HG03159 (cell line): ENCODE data around the gene ADAMTS13.
"Not testable (repeated sequence)": the region's sequence is repeated elsewhere in the genome, so short reads cannot be mapped to it uniquely, and the experiment has no call there.

ENCODE experiments used
- ATAC-seq: cut with Tn5 transposase; IDR thresholded peaks from one replicate; pipeline ENCODE4 v1.9.1; 2021; ENCODE audit warnings: mild to moderate bottlenecking, moderate library complexity; ENCODE audit not compliant: unreplicated experiment

ADAMTS13 gene

DNA sequence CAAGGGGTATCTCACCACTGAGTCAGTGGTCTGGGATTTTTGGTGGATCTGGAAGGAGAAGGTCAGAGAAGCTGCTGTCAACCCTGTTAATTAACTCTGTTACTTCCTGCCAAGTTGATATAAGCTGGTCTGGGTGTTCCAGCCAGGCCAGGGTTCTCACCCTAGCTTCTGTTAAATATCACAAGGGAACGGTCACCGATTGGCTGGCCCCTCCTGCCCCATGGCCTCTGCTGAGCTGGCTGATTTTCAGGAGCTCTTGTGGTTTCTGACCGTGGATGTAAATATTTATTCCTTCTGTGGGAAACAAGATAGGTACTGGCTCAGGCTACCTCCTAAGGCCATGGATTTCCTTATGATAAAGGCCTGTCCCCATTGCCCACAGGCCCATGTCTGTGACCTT, 1.0 kb downstream of the ADAMTS13 start:
- ATAC-seq: no peak

DNA sequence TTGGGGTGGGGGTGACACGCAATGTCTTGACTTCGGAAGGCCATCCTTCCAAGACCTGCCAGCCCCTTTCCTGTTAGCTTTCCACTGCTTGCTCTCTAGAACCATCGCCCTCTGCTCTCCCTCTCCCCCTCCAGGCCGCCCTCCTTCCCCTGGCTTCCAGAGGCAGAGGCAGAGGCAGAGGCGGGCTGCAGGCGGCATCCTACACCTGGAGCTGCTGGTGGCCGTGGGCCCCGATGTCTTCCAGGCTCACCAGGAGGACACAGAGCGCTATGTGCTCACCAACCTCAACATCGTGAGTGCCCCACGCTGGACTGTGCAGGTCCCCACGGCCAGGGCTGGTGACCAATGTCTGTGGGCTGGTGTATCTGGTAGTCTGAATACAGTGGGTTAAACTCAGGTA, 2.0 kb downstream of the ADAMTS13 start:
- ATAC-seq: no peak

DNA sequence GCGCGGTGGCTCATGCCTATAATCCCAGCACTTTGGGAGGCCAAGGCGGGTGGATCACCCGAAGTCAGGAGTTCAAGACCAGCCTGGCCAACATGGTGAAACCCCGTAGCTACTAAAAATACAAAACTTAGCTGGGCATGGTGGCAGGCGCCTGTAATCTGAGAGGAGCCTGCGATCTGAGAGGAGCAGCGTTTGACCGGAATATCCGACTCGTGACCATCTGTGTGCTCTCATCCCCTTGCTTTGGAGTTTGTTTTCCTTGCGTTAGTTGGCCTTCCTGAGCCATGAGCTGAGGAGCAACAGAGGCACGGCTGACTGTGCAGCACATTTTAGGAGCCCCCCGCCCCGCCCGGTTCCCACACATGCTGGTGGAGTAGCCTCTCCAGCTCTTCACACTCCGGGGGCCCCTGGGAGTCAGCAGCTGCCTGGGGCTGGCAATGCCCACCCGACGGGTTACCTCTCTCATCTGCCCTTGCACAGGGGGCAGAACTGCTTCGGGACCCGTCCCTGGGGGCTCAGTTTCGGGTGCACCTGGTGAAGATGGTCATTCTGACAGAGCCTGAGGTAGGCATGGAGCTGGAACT, 3.0 kb downstream of the ADAMTS13 start:
- ATAC-seq: no peak

DNA sequence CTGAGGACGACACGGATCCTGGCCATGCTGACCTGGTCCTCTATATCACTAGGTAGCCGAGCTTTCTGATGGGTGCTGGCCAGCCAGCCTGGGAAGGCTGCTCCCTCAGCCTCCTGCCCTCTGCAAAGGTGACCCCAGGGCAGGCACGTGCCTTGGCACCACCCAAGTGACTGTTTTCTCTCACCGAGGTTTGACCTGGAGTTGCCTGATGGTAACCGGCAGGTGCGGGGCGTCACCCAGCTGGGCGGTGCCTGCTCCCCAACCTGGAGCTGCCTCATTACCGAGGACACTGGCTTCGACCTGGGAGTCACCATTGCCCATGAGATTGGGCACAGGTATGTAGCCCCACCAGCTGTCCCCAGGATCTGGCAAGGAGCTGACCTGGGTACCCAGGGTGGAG, 3.8 kb downstream of the ADAMTS13 start:
- no peak for ATAC-seq

DNA sequence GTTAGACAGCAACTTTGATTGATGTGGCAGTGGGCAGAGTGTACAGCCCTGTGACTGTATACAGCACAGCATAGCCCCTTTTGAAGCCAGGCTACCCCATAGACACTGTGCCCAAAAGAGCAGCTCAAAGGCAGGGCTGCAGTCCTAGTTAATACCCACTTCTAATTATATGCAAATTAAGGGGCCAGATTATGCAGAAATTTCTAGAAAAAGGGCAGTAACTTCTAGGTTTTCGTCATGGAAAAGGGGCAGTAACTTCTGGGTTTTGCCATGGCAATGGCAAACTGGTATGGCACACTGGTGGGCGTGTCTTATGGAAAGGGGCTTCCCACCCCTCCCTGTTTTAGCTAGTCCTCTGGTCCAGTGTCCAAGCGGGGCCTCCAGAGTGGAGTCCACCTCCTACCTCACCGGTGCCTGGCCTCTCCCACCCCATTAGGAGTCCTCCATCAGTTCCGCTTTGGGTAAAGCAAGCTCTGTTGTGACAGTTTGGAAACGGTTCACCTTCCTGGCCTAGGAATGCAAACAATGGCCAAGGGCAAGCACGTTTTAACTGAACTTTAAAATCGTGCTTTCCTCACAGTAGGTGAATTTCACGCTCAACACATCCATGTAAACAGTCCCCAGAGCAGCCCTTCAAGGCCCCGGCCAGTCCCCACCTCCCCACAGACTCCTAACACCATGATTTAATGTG, 5.6 kb downstream of the ADAMTS13 start:
- no peak for ATAC-seq

DNA sequence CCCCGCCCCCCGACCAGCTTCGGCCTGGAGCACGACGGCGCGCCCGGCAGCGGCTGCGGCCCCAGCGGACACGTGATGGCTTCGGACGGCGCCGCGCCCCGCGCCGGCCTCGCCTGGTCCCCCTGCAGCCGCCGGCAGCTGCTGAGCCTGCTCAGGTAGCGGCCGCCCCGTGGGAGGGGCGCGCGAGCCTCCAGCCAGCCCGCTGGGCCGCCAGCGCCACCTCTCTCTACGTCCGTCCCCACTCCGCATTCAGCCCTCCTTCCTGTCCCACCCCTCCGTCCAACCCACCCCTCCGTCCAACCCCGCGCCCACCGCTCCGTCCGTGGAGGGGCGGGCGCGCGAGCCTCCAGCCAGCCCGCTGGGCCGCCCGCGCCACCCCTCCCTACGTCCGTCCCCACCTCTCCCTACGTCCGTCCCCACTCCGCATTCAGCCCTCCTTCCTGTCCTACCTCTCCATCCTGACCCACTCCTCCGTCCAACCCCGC, 6.5 kb downstream of the ADAMTS13 start:
- ATAC-seq: no peak

DNA sequence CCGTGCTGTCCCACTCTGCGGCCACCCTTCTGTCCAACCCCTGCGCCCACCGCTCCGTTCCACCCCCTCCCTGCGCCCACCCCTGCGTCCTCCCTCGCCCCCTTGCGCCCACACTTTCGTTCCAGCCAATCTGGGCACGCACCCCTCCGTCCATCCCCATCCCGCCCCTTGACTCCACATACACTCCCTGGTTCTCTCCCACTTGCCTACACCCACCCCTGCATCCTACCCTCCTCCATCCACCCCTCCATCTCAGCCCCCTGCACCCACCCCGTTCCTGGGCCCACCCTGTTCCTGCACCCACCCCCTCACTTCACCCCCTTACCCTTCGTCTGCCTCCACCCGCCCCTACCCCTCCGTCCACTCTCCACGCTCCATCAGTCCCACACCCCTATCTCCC, 7.0 kb downstream of the ADAMTS13 start:
- ATAC-seq: no peak

DNA sequence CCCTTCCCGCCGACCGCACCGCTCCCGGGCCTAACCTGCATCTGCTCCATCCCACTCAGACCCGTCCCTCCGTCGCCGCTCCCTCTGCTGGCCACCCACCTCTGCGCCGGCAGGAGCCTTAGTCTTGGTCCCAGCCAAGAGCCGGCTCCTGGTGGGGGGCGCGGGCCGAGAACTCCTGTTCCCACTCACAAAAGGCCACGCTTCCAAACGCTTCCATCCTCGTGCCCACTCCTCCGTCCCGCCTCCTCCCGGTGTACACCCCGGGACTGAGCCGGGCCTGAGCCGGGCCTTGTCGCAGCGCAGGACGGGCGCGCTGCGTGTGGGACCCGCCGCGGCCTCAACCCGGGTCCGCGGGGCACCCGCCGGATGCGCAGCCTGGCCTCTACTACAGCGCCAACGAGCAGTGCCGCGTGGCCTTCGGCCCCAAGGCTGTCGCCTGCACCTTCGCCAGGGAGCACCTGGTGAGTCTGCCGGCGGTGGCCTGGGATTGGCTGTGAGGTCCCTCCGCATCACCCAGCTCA, 7.5 kb downstream of the ADAMTS13 start:
- ATAC-seq: no peak

DNA sequence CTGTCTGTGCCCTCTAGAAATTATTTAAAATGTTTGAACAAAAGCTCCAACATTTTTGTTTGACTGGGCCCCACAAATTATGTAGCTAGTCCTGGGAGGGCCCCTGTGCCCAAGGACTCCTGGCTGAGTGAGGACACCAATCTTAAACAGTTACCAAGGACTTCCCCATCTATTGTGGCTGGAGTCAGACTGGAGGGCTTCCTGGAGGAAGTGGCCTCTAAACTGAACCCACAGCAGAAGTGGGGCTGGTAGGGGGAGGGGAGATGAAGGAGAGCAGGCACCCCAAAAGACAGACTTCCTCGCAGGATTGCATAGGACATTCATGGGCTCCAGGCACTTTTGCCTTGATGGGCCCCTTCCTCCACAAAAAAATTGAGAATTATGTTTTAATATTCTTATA, 8.1 kb downstream of the ADAMTS13 start:
- ATAC-seq: no peak

DNA sequence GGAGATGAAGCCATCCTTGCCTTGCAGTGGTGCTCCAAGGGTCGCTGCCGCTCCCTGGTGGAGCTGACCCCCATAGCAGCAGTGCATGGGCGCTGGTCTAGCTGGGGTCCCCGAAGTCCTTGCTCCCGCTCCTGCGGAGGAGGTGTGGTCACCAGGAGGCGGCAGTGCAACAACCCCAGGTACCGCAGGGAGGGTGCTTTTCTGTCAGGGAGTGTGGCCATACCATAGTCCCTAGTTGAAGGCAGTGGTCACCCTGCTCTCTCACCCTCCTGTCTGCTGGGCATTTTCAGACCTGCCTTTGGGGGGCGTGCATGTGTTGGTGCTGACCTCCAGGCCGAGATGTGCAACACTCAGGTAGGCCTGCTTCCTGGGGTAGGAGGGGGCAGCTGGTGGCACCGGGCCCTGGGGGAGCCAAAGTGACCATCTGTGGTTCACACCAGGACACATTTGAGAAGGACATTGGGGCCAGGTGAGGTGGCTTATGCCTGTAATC, 11.2 kb downstream of the ADAMTS13 start:
- ATAC-seq: no peak

DNA sequence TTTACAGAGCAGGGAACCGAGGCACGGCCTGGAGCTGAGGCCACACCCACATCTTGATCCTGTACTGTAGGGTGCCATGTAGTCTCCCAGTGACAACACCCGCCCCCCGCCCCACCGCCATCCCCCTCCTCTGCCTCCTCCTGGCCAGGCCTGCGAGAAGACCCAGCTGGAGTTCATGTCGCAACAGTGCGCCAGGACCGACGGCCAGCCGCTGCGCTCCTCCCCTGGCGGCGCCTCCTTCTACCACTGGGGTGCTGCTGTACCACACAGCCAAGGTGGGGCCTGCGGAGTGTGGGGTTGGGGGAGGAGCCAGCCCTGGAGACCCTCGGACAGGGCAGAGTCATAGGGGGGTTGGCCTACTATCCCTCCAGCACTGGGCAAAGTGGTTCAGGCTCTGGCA, 14.5 kb downstream of the ADAMTS13 start:
- no peak for ATAC-seq

DNA sequence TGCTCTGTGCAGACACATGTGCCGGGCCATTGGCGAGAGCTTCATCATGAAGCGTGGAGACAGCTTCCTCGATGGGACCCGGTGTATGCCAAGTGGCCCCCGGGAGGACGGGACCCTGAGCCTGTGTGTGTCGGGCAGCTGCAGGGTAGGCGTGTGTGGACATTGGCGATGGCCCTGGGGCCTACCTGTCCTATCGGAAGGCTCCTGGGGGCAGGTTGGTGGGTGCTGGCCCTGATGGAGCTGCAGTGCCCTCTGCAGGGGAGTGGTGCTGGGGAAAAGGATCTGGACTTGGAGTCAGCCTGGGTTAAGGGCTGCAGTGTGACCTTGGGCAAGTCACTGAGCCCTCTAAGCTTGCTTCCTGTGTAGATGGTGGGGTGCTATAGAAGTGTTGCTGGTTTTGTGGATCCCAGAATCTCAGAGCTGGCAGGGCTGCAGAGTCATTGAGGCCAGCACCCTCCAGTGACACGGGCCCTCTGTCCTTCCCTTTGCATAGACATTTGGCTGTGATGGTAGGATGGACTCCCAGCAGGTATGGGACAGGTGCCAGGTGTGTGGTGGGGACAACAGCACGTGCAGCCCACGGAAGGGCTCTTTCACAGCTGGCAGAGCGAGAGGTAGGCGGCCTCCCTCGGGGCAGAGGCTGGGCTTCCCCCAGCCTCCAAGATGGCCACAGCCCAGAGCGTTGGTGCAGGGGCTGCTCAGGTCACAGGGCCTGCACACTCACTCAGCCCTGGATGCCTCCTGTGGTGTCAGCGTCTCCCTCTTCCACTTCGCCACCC, 15.8 kb downstream of the ADAMTS13 start:
- no peak for ATAC-seq

DNA sequence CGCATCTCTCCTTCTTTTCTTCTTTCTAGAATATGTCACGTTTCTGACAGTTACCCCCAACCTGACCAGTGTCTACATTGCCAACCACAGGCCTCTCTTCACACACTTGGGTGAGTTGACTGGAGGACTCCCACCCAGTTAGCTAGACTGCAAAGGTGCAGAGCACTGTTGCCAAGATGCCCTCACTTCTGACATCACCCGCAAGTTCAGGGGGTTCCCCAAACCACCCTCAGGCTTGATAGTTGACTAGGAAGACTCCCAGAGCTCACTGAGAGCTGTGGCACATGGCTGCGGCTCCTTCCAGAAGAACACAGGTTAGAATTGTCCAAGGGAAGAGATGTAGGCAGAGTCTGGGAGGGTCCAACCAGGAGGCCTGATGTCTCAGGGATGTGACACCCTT, 17.2 kb downstream of the ADAMTS13 start:
- no peak for ATAC-seq

DNA sequence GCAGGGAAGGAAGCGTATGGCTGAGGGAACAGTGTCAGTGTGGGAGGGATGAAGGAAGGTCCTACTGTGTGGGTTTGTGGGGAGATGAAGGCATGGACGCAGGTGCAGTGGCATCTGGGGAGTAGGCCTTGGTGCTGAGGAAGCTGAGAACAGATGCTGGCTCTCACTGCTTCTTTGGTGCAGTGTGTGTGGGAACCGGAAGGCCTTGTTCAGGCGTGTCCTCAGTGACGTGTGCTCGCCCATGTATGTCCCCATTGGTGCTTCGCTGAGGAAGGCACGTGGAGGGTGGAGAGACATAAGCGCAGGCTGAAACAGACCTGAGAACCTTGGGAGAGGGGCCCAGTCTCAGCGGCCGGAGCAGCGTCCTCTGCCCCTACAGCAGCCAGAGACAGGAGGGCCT, 18.7 kb downstream of the ADAMTS13 start:
- no peak for ATAC-seq

DNA sequence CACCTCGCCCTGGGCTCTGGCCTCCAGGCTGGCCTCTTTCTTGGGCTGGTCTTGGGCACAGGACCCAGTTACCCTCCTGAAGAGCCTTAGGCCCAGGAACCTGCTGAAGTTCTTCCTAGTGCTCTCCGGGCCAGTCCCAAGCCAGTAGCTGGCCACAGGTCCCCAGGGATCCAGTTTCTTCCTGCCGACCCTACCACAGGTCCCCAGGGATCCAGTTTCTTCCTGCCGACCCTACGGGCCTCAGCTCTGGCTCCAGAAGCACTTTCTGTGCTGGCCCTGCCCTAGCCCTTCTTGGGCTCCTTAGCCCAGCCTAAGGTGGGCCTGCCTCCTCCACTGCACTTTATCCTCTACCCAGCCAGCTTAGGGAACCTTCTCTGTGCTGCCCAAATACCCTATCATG, 19.4 kb downstream of the ADAMTS13 start:
- no peak for ATAC-seq

DNA sequence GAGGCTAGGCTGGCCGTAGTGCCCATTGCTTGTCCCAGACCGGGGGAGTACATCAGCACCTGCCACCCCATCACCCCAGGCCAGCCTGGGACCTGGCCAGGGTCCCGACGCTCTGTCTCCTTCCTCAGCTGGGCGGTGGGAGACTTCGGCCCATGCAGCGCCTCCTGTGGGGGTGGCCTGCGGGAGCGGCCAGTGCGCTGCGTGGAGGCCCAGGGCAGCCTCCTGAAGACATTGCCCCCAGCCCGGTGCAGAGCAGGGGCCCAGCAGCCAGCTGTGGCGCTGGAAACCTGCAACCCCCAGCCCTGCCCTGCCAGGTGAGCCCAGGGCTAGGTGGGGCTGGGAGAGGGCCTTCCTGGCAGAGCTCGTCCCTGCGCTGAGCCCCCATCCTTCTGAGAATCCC, 21.1 kb downstream of the ADAMTS13 start:
- no peak for ATAC-seq

DNA sequence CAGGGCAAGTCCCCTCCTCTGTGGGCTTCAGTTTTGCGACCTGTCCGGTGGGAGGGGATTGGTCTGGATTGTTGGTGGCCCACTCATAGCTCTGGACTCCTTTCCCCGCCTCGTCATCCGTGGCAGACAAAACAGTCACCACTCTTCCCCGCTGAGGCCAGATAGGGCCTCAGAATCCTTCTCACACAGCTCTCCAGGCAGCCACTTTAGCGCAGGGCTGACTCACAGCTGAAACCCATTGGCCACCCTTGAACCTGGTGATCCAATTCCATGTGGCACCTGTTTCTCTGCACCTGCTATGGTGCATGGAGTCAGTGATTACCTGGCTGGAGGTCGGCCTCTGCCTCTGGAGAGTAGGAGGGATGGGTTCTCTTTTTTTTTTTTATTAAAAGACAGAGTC, 21.8 kb downstream of the ADAMTS13 start:
- no peak for ATAC-seq

DNA sequence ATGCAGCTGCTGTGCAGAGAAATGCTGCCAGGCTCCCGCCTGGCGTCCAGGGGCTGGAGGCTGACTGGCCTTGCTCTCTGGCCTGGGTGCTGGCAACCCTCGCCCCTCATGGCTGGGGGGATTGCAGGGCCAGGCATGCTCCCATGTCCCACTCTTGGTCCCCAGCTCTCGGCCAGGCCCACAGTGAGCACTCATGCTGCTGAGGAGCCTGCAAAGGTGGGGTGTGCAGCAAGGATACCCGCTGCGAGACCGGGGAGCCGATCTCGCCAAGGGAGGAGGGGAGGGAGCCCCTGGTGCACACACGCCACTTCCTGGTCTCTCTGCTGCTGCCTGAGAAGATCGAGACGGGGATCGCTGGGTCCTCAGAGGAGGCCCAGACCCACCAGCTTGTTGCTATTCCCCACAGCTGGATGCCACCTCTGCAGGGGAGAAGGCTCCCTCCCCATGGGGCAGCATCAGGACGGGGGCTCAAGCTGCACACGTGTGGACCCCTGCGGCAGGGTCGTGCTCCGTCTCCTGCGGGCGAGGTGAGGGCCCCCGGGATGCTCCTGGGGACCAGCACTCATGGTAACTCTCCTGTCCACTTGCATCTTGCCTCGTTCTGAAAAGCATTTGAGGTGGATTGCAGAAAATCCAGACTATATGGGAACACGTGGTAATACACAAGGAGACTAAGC, 23.3 kb downstream of the ADAMTS13 start:
- no peak for ATAC-seq

DNA sequence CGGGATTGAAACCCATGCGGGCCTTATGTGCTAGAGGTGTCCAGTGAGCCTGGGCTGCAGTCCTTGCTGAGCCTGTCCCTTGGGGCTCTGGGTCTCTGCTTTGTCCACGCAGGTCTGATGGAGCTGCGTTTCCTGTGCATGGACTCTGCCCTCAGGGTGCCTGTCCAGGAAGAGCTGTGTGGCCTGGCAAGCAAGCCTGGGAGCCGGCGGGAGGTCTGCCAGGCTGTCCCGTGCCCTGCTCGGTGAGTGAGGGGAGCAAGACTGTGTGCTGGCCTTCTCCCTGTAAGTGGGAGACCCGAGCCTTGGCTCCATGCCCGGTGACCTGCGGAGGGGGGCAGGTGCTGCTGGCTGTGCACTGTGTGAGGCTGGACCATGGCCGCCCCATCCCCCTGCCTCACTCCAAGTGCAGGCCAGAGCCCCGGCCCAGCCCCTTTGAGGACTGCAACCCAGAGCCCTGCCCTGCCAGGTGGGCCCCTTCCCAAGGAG, 26.4 kb downstream of the ADAMTS13 start:
- no peak for ATAC-seq

DNA sequence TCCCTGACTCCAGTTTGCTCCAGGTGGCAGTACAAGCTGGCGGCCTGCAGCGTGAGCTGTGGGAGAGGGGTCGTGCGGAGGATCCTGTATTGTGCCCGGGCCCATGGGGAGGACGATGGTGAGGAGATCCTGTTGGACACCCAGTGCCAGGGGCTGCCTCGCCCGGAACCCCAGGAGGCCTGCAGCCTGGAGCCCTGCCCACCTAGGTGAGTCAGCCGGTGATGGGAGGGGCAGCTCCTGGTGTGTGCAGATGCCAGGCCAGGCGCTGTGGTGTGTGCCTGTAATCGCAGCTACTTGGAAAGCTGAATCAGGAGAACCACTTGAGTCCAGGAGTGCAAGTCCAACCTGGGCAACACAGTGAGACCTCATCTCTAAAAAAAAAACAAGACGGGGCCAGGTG, 27.6 kb downstream of the ADAMTS13 start:
- no peak for ATAC-seq

DNA sequence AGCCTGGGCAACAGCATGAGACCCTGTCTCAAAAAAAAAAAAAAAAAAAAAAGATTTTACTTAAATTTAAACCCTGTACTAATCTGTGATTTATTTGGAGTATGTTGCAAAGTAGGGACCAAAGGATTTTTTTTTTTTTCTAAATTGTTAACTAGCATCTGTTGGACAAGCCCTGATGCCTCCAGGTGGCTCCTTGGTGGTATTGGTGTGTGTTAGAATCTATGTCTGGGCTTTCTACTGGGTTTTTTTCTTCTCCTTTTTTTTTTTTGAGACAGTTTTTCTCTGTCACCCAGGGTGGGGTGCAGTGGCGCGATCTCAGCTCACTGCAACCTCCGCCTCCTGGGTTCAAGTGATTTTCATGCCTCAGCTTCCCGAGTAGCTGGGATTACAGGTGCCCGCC, 29.7 kb downstream of the ADAMTS13 start:
- ATAC-seq: not testable (repeated sequence)
